ENCODE measurements around the gene ZNF467. TPM values are rescaled to one million over a fixed set of nuclear protein-coding genes. Genes with fewer than 3 reads are reported as not detected.

Gene ZNF467
- total and polyA plus RNA-seq, 11 donors = 2.6 to 9.5 (median 4.7) TPM

DNA sequence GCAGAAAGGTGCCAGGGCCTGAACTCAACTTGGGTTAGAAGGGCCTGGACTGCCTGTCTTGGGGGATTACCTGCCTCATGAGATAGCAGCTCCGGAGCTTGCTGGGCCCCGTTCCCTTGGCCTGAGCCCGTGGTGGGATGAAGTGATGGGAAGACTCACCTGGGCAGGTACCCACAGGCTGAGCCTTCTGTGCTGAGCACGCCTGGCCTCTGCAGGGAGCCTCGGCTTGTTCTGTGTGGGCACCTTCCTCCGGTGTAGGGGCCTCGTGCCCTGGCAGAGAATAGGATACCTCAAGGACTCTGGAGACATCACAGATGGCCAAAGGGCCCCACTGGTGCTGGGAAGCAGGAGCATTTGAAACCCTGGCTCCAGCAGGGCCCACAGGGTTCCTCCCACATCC is 4.5 kb downstream of the ZNF467 start:
- intact Hi-C loops (cut with DNase I) = no loop called here
- Histone ChIP-seq H3K27me3 (peaks cover 0 to 39% (median 17%) of the 10 kb centered on the region in 9 donors), H3K36me3 (peaks cover 0 to 53% (median 11%) of the 10 kb centered on the region in 9 donors), H3K4me1 (peaks cover 0 to 32% (median 10%) of the 10 kb centered on the region in 12 donors), H3K4me3 (no peak overlapping the region), H3K9me3 (no peaks in the 10 kb centered on the region), H3K27ac (no peak overlapping the region)
- TF ChIP-seq, protein P1, sequence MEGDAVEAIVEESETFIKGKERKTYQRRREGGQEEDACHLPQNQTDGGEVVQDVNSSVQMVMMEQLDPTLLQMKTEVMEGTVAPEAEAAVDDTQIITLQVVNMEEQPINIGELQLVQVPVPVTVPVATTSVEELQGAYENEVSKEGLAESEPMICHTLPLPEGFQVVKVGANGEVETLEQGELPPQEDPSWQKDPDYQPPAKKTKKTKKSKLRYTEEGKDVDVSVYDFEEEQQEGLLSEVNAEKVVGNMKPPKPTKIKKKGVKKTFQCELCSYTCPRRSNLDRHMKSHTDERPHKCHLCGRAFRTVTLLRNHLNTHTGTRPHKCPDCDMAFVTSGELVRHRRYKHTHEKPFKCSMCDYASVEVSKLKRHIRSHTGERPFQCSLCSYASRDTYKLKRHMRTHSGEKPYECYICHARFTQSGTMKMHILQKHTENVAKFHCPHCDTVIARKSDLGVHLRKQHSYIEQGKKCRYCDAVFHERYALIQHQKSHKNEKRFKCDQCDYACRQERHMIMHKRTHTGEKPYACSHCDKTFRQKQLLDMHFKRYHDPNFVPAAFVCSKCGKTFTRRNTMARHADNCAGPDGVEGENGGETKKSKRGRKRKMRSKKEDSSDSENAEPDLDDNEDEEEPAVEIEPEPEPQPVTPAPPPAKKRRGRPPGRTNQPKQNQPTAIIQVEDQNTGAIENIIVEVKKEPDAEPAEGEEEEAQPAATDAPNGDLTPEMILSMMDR (IDR thresholded peaks at IDR 0.05) = no peak
- no peak for TF ChIP-seq POLR2A (IDR thresholded peaks at IDR 0.05)
- WGBS, 4 donors = 81 to 95% (median 89%) methylated on average over 7 of the region's 7 CpGs
- no peak for ATAC-seq
- DNase-seq = peak in 1 of 5 donors; percentile 53

DNA sequence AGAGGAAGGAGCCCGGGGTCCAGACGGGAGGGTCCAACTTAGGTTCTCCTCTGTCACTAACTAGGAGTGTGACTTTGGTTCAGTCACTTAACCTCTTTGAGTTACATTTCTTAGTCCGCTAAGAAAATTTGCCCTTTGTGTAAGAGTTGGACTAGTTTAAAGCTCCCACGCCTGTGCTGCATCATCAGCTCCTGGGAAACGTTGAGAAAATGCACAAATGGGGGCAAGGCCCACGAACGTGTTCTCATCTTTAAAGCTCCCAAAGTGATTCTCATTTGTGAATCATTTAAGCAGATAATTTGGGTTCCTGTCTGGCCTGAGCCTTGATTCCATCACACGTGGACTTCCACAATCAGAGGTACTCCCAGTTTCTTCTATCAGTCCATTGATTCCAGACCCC is 6.3 kb downstream of the ZNF467 start:
- Histone ChIP-seq H3K9me3 (no peaks in the 10 kb centered on the region), H3K36me3 (peaks cover 0 to 53% (median 11%) of the 10 kb centered on the region in 9 donors), H3K4me1 (peaks cover 0 to 21% (median 10%) of the 10 kb centered on the region in 12 donors), H3K4me3 (no peak overlapping the region), H3K27ac (no peak overlapping the region), H3K27me3 (peaks cover 0 to 44% (median 17%) of the 10 kb centered on the region in 9 donors)
- DNase-seq (no peak), ATAC-seq (no peak)
- no peak for TF ChIP-seq POLR2A (IDR thresholded peaks at IDR 0.05)
- intact Hi-C loops (cut with DNase I) = no loop called here
- WGBS, 4 donors = 91 to 94% (median 91%) methylated on average over 8 of the region's 8 CpGs

DNA sequence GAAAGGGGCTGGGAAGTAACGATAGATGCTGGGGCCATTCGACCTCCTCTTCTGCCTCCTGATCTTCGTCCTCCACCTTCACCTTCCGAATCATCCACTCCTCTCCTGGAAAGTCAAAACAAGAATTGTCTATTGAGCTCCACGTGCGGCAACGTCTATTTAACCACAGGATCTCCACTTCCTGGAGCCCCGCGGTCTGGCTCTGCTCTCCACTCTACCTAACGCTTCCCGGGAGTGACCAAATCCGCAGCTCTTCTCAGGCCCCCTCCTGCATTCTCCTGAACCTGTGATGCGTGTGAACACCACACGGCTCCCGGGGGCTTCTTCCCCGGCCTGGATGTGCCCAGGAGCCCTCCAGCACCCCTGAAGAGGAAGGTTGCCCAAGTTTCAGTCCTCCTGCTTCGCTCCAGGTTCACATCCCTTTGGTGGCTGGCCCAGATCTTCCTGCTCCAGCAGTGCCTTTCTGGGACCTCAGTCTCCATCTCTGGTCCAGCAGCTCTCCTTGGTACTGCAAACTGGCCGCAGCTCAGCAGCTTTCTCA is 7.2 kb downstream of the ZNF467 start:
- H3K4me3 ChIP-seq = peak overlapping the region in 2 of 12 donors; percentile 2 to 35
- no peak for TF ChIP-seq POLR2A (IDR thresholded peaks at IDR 0.05)
- TF ChIP-seq, protein P1 (IDR thresholded peaks at IDR 0.05) = no peak
- DNase-seq (no peak), ATAC-seq (no peak)
- no peaks in the 10 kb centered on the region for H3K9me3 ChIP-seq
- intact Hi-C loops (cut with DNase I) = no loop called here
- WGBS, 4 donors = 49 to 71% (median 61%) methylated on average over 16 to 18 of the region's 18 CpGs
- H3K4me1 ChIP-seq = peaks cover 0 to 18% (median 8%) of the 10 kb centered on the region in 12 donors
- peaks cover 0 to 53% (median 11%) of the 10 kb centered on the region in 9 donors for H3K36me3 ChIP-seq
- no peak overlapping the region for H3K27ac ChIP-seq
- H3K27me3 ChIP-seq = peaks cover 0 to 44% (median 17%) of the 10 kb centered on the region in 9 donors

DNA sequence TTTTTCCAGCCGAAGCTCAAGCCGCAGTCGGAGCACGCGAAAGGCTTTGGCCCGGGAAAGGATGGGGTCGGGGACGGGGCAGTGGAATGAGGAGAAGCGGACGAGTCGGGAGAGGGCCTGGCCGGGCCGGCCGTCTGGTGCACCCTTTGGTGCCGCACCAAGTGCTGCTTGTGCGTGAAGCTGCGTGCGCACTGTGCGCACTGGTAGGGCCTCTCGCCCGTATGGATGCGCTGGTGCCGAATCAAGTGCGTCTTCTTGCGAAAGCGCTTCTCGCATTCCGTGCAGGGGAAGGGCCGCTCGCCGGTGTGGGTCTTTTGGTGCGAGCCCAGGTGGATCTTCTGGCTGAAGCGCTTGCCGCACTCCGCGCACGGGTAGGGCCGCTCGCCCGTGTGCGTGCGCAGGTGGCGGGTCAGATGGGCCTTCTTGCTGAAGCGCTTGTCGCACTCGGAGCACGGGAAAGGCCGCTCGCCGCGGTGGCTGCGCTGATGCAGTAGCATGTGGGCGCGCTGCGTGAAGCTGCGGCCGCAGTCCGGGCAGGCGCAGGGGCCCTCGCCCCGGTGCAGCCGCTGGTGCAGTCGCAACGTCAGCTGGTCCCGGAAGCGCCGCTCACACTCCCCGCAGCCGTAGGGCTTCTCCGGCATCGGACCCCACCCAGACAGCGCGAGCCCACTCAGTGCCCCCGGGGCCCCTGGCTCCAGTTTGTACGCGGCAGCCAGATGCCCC is 7.8 kb downstream of the ZNF467 start:
- TF ChIP-seq, protein P1 (IDR thresholded peaks at IDR 0.05) = no peak
- Histone ChIP-seq H3K27ac (no peak overlapping the region), H3K36me3 (peaks cover 0 to 50% (median 11%) of the 10 kb centered on the region in 9 donors), H3K4me3 (peak overlapping the region in 5 of 12 donors; percentile 1 to 35 (median 12)), H3K27me3 (peaks cover 0 to 44% (median 17%) of the 10 kb centered on the region in 9 donors), H3K4me1 (peaks cover 0 to 13% (median 2%) of the 10 kb centered on the region in 12 donors), H3K9me3 (no peaks in the 10 kb centered on the region)
- peak in 2 of 4 donors; percentile 25 to 29 for ATAC-seq
- no peak for DNase-seq
- WGBS, 4 donors = 45 to 68% (median 55%) methylated on average over 24 to 76 of the region's 76 CpGs
- intact Hi-C loops (cut with DNase I) = no loop called here
